BLaER1 (cell line): Measurements from ENCODE around the gene NBR1.
"Not testable (repeated sequence)": the region's sequence is repeated elsewhere in the genome, so short reads cannot be mapped to it uniquely, and the experiment has no call there.

ENCODE experiments used
- H3K27ac ChIP-seq: shearing (Covaris generic); formaldehyde crosslinking; 2 replicates; pipeline ENCODE4 v1.8.1; 2022
- H3K27me3 ChIP-seq: shearing (Covaris generic); formaldehyde crosslinking; 2 replicates; pipeline ENCODE4 v1.8.1; 2022
- H3K36me3 ChIP-seq: shearing (Covaris generic); formaldehyde crosslinking; 2 replicates; pipeline ENCODE4 v1.8.1; 2022
- H3K4me1 ChIP-seq: shearing (Covaris generic); formaldehyde crosslinking; 2 replicates; pipeline ENCODE4 v1.8.1; 2022
- H3K4me2 ChIP-seq: shearing (Covaris generic); formaldehyde crosslinking; 2 replicates; pipeline ENCODE4 v1.8.1; 2022
- H3K4me3 ChIP-seq: shearing (Covaris generic); formaldehyde crosslinking; 2 replicates; pipeline ENCODE4 v1.8.1; 2022
- H3K9ac ChIP-seq: shearing (Covaris generic); formaldehyde crosslinking; 2 replicates; pipeline ENCODE4 v1.8.1; 2022
- H3K9me3 ChIP-seq: shearing (Covaris generic); formaldehyde crosslinking; 2 replicates; pipeline ENCODE4 v1.8.1; 2022
- H4K20me1 ChIP-seq: shearing (Covaris generic); formaldehyde crosslinking; 2 replicates; pipeline ENCODE4 v1.8.1; 2022
- Cebpa-rat ChIP-seq: shearing (Covaris generic); IDR thresholded peaks from 2 replicates; pipeline ENCODE4 v1.8.1; 2022

The NBR1 gene

DNA sequence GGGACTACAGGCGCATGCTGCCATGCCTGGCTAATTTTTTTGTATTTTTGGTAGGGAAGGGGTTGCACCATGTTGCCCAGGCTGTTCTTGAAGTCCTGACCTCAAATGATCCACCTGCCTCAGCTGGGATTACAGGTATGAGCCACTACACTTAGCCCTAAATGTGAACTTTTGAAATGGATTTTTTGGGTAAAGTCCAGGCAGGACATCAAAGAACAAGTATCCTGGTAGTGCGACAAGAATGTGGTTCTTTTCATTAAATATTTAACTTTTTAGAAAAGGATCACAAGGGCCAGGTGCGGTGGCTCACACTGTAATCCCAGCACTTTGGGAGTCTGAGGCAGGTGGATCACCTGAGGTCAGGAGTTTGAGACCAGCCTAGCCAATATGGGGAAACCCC lies 15.3 kb upstream of the NBR1 start:
- no peak for TF ChIP-seq Cebpa-rat
- H3K4me3 ChIP-seq: no peak overlapping the region
- H3K9me3 ChIP-seq: peaks cover 23% of the 10 kb centered on the region
- no peaks in the 10 kb centered on the region for H3K27me3 ChIP-seq
- no peaks in the 10 kb centered on the region for H3K4me1 ChIP-seq
- H3K9ac ChIP-seq: no peak overlapping the region
- H3K4me2 ChIP-seq: no peak overlapping the region
- no peak overlapping the region for H3K27ac ChIP-seq
- no peaks in the 10 kb centered on the region for H4K20me1 ChIP-seq
- H3K36me3 ChIP-seq: peaks cover 61% of the 10 kb centered on the region

DNA sequence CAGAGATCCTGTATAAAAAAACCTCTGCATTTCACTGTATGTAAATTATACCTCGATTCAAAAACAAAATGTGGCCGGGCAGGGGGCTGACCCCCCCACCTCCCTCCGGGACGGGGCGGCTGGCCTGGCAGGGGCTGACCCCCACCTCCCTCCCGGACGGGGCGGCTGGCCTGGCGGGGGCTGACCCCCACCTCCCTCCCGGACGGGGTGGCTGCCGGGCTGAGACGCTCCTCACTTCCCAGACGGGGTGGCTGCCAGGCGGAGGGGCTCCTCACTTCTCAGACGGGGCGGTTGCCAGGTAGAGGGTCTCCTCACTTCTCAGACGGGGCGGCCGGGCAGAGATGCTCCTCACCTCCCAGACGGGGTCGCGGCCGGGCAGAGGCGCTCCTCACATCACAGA lies 11.8 kb upstream of the NBR1 start:
- not testable (repeated sequence) for H3K4me3 ChIP-seq, H3K9ac ChIP-seq, H3K4me1 ChIP-seq, H3K9me3 ChIP-seq, H3K4me2 ChIP-seq, H3K27me3 ChIP-seq, H4K20me1 ChIP-seq, H3K27ac ChIP-seq
- peaks cover 47% of the 10 kb centered on the region for H3K36me3 ChIP-seq

- H3K4me3 ChIP-seq, H4K20me1 ChIP-seq, H3K4me2 ChIP-seq, H3K9ac ChIP-seq, H3K27ac ChIP-seq, H3K4me1 ChIP-seq, H3K9me3 ChIP-seq, H3K27me3 ChIP-seq: not testable (repeated sequence)
- peaks cover 48% of the 10 kb centered on the region for H3K36me3 ChIP-seq
These were observed 11.1 kb upstream of the NBR1 start for GRCh38 chr17:43159957-43160356.

DNA sequence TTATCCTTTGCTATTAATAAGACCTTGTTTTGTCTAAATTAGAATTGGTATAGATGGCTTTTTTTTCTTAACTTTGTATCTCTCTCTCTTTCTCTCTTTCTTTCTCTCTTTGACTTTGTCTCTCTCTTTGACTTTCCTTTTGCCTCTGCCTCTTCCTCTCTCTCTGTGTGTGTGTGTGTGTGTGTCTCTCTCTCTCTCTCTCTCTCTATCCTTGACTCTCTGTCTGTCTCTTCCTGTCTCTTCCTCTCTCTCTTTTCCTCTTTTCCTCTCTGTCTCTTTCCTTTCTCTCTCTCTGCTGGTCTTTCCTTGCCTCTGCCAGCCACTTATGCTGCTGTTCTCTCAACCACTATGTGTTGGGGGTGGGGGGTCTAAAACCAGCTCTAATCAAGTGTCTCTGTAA lies 5.0 kb upstream of the NBR1 start:
- not testable (repeated sequence) for H3K27ac ChIP-seq, H3K4me3 ChIP-seq, H3K9me3 ChIP-seq, H3K4me2 ChIP-seq, H3K27me3 ChIP-seq, H3K9ac ChIP-seq, H4K20me1 ChIP-seq
- Histone ChIP-seq H3K4me1 (peaks cover 10% of the 10 kb centered on the region), H3K36me3 (peaks cover 37% of the 10 kb centered on the region)

DNA sequence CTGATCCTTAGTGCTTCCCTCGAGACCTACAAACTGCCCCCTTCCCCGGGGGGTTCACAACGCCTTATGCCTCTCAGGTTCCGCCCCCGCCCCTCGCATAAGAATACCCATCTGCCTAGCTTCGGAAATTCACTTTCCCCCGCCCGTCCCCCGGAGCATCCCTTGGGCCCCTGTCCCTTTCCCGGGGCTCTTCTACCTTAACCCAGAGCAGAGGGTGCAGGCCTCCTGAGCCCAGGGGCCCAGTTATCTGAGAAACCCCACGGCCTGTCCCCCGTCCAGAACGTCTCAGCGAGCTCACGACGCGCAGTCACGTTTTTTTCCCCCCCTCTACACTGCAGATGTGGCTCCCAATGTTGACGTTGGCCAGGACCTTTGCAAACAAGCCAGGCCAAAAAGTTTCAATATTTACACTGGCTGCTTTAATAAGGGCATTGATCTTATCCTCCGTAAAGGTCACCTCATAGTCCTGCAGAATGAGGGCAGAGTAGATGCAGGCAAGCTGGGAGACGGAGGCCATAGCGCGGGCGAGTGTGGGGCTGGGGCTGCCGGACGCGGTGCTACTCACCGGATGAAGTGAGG lies 1.4 kb upstream of the NBR1 start:
- peak overlapping the region; percentile 97 for H3K4me2 ChIP-seq
- TF ChIP-seq Cebpa-rat: no peak
- no peaks in the 10 kb centered on the region for H3K9me3 ChIP-seq
- peak overlapping the region; percentile 88 for H3K9ac ChIP-seq
- H3K4me1 ChIP-seq: peaks cover 30% of the 10 kb centered on the region
- H3K27ac ChIP-seq: peak overlapping the region; percentile 93
- H4K20me1 ChIP-seq: peaks cover 7% of the 10 kb centered on the region; the same call in 1 of the 2 replicates
- H3K27me3 ChIP-seq: no peaks in the 10 kb centered on the region
- peaks cover 16% of the 10 kb centered on the region for H3K36me3 ChIP-seq
- peak overlapping the region; percentile 83 for H3K4me3 ChIP-seq

GRCh38 chr17:43170140-43170765 lies 761 bp upstream of the NBR1 start:
- Histone ChIP-seq H3K9ac (peak overlapping the region; percentile 88), H3K36me3 (peaks cover 16% of the 10 kb centered on the region), H3K27ac (peak overlapping the region; percentile 93), H3K9me3 (no peaks in the 10 kb centered on the region), H4K20me1 (peaks cover 7% of the 10 kb centered on the region; the same call in 1 of the 2 replicates), H3K4me2 (peak overlapping the region; percentile 97), H3K4me1 (peaks cover 30% of the 10 kb centered on the region), H3K27me3 (no peaks in the 10 kb centered on the region), H3K4me3 (peak overlapping the region; percentile 83)
- no peak for TF ChIP-seq Cebpa-rat

DNA sequence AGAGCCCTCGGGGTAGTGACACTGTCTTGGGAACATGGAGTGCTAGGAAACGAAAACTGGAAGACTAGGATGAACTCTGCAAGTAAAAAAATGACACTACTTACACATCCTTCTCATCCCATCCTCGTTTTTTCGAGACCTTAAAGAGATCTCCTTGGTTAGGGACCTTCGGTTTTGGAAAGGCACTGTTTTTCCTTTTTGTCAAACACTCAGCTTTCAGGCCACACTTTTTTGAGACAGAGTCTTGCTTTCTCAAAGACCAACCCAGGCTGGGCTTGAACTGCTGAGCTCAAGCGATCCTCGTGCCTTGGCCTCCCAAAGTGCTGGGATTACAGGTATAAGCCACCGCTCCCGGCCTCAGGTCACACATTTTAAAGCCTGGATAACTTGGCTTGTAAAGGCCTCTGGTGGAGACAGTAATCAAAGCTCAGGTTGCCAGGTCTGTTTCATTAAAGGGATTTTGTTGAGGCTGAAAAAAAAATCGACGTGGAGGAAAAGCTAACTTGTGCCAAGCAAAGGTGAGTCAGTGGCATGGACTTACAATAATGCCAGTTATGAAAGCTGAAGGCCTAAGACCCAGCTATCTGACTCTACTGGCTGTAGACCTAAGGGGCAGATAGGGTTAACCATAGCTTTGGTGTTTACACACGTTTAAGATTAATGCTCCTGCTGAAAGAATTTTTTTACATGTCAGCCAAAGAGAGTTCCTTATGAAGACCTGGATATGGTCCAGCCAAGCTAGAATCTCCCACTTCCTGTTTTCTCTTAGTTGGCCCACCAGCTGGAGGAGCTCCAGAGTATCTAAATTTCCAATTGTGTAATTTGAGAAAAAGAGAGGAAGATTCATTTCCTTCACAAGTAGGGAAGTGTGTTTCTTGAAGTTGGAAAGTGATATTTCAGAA lies 823 bp downstream of the NBR1 start:
- H3K4me3 ChIP-seq: peak overlapping the region; percentile 83
- H4K20me1 ChIP-seq: peaks cover 7% of the 10 kb centered on the region; the same call in 1 of the 2 replicates
- H3K9me3 ChIP-seq: no peaks in the 10 kb centered on the region
- H3K4me1 ChIP-seq: peaks cover 30% of the 10 kb centered on the region
- H3K27me3 ChIP-seq: no peaks in the 10 kb centered on the region
- peaks cover 18% of the 10 kb centered on the region for H3K36me3 ChIP-seq
- peak overlapping the region; percentile 88 for H3K9ac ChIP-seq
- peak overlapping the region; percentile 97 for H3K4me2 ChIP-seq
- no peak for TF ChIP-seq Cebpa-rat
- peak overlapping the region; percentile 93 for H3K27ac ChIP-seq

GRCh38 chr17:43175213-43176118 lies 4.5 kb downstream of the NBR1 start:
- TF ChIP-seq Cebpa-rat: no peak
- H3K9me3 ChIP-seq: no peaks in the 10 kb centered on the region
- no peaks in the 10 kb centered on the region for H3K27me3 ChIP-seq
- H3K4me1 ChIP-seq: peaks cover 19% of the 10 kb centered on the region
- H3K9ac ChIP-seq: no peak overlapping the region
- no peak overlapping the region for H3K4me2 ChIP-seq
- H3K36me3 ChIP-seq: peaks cover 25% of the 10 kb centered on the region
- H3K27ac ChIP-seq: no peak overlapping the region
- H4K20me1 ChIP-seq: no peaks in the 10 kb centered on the region
- no peak overlapping the region for H3K4me3 ChIP-seq

GRCh38 chr17:43176119-43176570 lies 5.1 kb downstream of the NBR1 start:
- no peak for TF ChIP-seq Cebpa-rat
- Histone ChIP-seq H4K20me1 (no peaks in the 10 kb centered on the region), H3K36me3 (peaks cover 29% of the 10 kb centered on the region), H3K27ac (no peak overlapping the region), H3K4me2 (no peak overlapping the region), H3K9ac (no peak overlapping the region), H3K4me1 (peaks cover 19% of the 10 kb centered on the region), H3K9me3 (no peaks in the 10 kb centered on the region), H3K4me3 (no peak overlapping the region), H3K27me3 (no peaks in the 10 kb centered on the region)
